CD8-positive, alpha-beta memory T cell (primary cell): Measurements from ENCODE around the gene CCSER2. TPM values are rescaled to one million over a fixed set of nuclear protein-coding genes. Genes with fewer than 3 reads are reported as not detected.

ENCODE experiments used
- polyA plus RNA-seq: library from polyadenylated mRNA; unstranded; fragments of 300-500 nt; fragmentation: Illumina TruSeq; gene quantifications from one replicate; pipeline ENCODE4 v1.2.3, GENCODE V29; 2021
- total RNA-seq, 2 experiments: library from RNA; stranded (reverse); gene quantifications; one replicate each; pipeline ENCODE4 v1.2.3, GENCODE V29; 2021

CCSER2 gene
- total and polyA plus RNA-seq, 3 experiments from 2014 or later, result 62.6 to 114 (median 74.5) TPM

Other genes with a start within 250 kb of the CCSER2 start
- gene GHITM, start 189.1 kb upstream of the CCSER2 start, total RNA-seq, result 100 to 1,000 TPM; 218 TPM
- gene GHITM, start 189.1 kb upstream of the CCSER2 start, polyA plus RNA-seq, result 294 TPM
- not detected for gene GPR15LG, start 154.8 kb upstream of the CCSER2 start, total RNA-seq
- gene GPR15LG, start 154.8 kb upstream of the CCSER2 start, polyA plus RNA-seq, result not detected
- gene CDHR1, start 134.1 kb upstream of the CCSER2 start, total RNA-seq, result 1 to 10 TPM; 1.4 to 1.7 TPM
- gene CDHR1, start 134.1 kb upstream of the CCSER2 start, polyA plus RNA-seq, result 1.4 TPM
- not detected for gene LRIT2, start 103.0 kb upstream of the CCSER2 start, total RNA-seq
- not detected for gene LRIT2, start 103.0 kb upstream of the CCSER2 start, polyA plus RNA-seq
- not detected for gene LRIT1, start 87.0 kb upstream of the CCSER2 start, total RNA-seq
- gene LRIT1, start 87.0 kb upstream of the CCSER2 start, polyA plus RNA-seq, result not detected
- not detected for gene RGR, start 83.5 kb upstream of the CCSER2 start, total RNA-seq
- gene RGR, start 83.5 kb upstream of the CCSER2 start, polyA plus RNA-seq, result not detected